Panc1 (cell line): ENCODE measurements around the gene TTC28. TPM values are rescaled to one million over a fixed set of nuclear protein-coding genes. Genes with fewer than 3 reads are reported as not detected.

ENCODE experiments used
- ATAC-seq: fragments of 200-7000 bp; cut with Tn5 transposase; 2 replicates; pipeline ENCODE4 v1.9.1; 2020; ENCODE audit warnings: mild to moderate bottlenecking, moderate library complexity
- BruUV-seq: library from RNA; stranded (reverse); fragments of 400-500 nt; replicated peaks from 2 replicates; lab custom pipeline; 2021; lab: Mats Ljungman, UMichigan
- CTCF ChIA-PET: fragments of 300-600 bp; sonication (Branson Sonifier 250); formaldehyde crosslinking; loops from one replicate; lab custom pipeline; 2022; ENCODE audit warnings: antibody characterized with exemption; lab: Charles Lee
- POLR2A ChIA-PET: fragments of 300-600 bp; sonication (Branson Sonifier 250); formaldehyde crosslinking; loops from one replicate; lab custom pipeline; 2022; ENCODE audit warnings: antibody characterized with exemption; lab: Charles Lee
- DNase-seq: peaks from one replicate; pipeline ENCODE4 v3.0.0-alpha.2; 2010; ENCODE audit warnings: low read depth, low spot score
- H3K27ac ChIP-seq: 2 replicates; pipeline ENCODE4 v1.5.1; 2011; ENCODE audit warnings: mild to moderate bottlenecking, low read length, inconsistent platforms
- H3K27me3 ChIP-seq: fragments of 200-500 bp; sonication (Bioruptor generic); 2 replicates; pipeline ENCODE4 v1.6.0; 2014; ENCODE audit warnings: low read length, inconsistent platforms; ENCODE audit not compliant: control insufficient read depth, insufficient read depth
- H3K36me3 ChIP-seq: fragments of 200-500 bp; sonication (Bioruptor generic); 2 replicates; pipeline ENCODE4 v1.5.1; 2014; ENCODE audit warnings: inconsistent platforms, mild to moderate bottlenecking, low read length, moderate library complexity; ENCODE audit not compliant: control insufficient read depth, insufficient read depth
- H3K4me1 ChIP-seq: 2 replicates; pipeline ENCODE4 v1.5.1; 2011; ENCODE audit warnings: inconsistent platforms, mild to moderate bottlenecking, low read length, moderate library complexity; ENCODE audit not compliant: control insufficient read depth, insufficient read depth
- H3K4me3 ChIP-seq, 2 experiments: 2 replicates each; pipeline ENCODE4 v1.5.1; 2011 to 2012; ENCODE audit warnings: low read depth in 2 of 2, low read length in 2 of 2, mild to moderate bottlenecking in 2 of 2, inconsistent platforms in 1 of 2, moderate library complexity in 1 of 2
- H3K9me3 ChIP-seq: fragments of 200-500 bp; sonication (Bioruptor generic); 2 replicates; pipeline ENCODE4 v1.5.1; 2014; ENCODE audit warnings: low read depth, mild to moderate bottlenecking, inconsistent platforms, low read length, moderate library complexity; ENCODE audit not compliant: control insufficient read depth, insufficient read depth
- POLR2AphosphoS5 ChIP-seq: IDR thresholded peaks from 2 replicates; pipeline ENCODE4 v1.6.1; 2012; ENCODE audit warnings: mild to moderate bottlenecking, low read depth, low read length, moderate library complexity
- SIN3A ChIP-seq: IDR thresholded peaks from 2 replicates; pipeline ENCODE4 v1.6.1; 2012; ENCODE audit warnings: low read depth, mild to moderate bottlenecking, low read length, moderate library complexity, borderline replicate concordance; ENCODE audit not compliant: insufficient read depth
- TCF7L2 ChIP-seq: IDR thresholded peaks from 2 replicates; pipeline ENCODE4 v1.6.1; 2011; ENCODE audit warnings: mild to moderate bottlenecking, low read depth, low read length, inconsistent platforms
- in situ Hi-C: cut with HindIII; loops from 2 replicates; pipeline ENCODE4 v1.10.0; 2016; ENCODE audit warnings: low sequenced_read_pairs, low pct_unique_long_range_greater_than_20kb
- intact Hi-C: fragments of 100-400 bp; cut with micrococcal nuclease; formaldehyde crosslinking; loops from one replicate; pipeline ENCODE4 v1.10.0; 2022; ENCODE audit not compliant: unreplicated experiment
- total RNA-seq: library from RNA; stranded (reverse); gene quantifications from one replicate; pipeline ENCODE4 v1.2.1, GENCODE V29; 2021; ENCODE audit not compliant: unreplicated experiment
- TF ChIP-seq, protein P1 (sequence below): fragments of 450-650 bp; IDR thresholded peaks from 2 replicates; pipeline ENCODE4 v1.5.1; 2017; ENCODE audit warnings: mild to moderate bottlenecking
- TF ChIP-seq, protein P2 (sequence below), 2 experiments: IDR thresholded peaks; 2 replicates each; pipeline ENCODE4 v1.6.1; 2011 to 2012; ENCODE audit warnings: low read depth in 2 of 2, control low read depth in 1 of 2, low read length in 1 of 2, mild to moderate bottlenecking in 1 of 2, moderate library complexity in 1 of 2; ENCODE audit not compliant: insufficient read depth in 1 of 2

Gene TTC28
- total RNA-seq, 1 experiment from 2014 or later = 24.8 TPM

DNA sequence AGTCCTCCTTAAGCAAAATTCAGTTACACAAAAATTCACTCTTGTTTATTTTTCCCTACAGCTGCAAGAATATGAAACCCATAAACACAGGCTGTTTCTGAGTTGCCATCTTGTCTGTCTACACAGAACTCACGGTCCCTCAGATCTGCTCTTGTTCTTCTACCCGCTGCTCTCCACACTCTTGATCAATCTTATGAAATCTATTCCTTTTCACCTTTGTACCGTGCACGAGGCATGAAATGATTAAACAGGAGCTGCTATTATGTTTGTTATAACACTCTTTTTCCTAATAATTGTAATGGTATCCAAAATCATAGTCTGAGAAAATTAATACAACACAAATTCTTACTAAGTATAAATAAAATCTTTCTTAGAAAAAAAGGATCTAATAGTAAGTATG lies 494.5 kb downstream of the TTC28 start:
- in situ Hi-C loops (no loop called here), intact Hi-C loops (no loop called here)
- Histone ChIP-seq H3K9me3 (no peaks in the 10 kb centered on the region), H3K4me3 (no peak overlapping the region), H3K27ac (no peak overlapping the region), H3K36me3 (no peaks in the 10 kb centered on the region), H3K27me3 (no peaks in the 10 kb centered on the region), H3K4me1 (no peaks in the 10 kb centered on the region)
- no TSS peak for BruUV-seq
- POLR2A ChIA-PET = no interaction called here
- no peak for ATAC-seq
- TF ChIP-seq SIN3A (no peak), POLR2AphosphoS5 (no peak), TCF7L2 (no peak)
- TF ChIP-seq, protein P1, sequence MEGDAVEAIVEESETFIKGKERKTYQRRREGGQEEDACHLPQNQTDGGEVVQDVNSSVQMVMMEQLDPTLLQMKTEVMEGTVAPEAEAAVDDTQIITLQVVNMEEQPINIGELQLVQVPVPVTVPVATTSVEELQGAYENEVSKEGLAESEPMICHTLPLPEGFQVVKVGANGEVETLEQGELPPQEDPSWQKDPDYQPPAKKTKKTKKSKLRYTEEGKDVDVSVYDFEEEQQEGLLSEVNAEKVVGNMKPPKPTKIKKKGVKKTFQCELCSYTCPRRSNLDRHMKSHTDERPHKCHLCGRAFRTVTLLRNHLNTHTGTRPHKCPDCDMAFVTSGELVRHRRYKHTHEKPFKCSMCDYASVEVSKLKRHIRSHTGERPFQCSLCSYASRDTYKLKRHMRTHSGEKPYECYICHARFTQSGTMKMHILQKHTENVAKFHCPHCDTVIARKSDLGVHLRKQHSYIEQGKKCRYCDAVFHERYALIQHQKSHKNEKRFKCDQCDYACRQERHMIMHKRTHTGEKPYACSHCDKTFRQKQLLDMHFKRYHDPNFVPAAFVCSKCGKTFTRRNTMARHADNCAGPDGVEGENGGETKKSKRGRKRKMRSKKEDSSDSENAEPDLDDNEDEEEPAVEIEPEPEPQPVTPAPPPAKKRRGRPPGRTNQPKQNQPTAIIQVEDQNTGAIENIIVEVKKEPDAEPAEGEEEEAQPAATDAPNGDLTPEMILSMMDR = no peak
- TF ChIP-seq, protein P2, sequence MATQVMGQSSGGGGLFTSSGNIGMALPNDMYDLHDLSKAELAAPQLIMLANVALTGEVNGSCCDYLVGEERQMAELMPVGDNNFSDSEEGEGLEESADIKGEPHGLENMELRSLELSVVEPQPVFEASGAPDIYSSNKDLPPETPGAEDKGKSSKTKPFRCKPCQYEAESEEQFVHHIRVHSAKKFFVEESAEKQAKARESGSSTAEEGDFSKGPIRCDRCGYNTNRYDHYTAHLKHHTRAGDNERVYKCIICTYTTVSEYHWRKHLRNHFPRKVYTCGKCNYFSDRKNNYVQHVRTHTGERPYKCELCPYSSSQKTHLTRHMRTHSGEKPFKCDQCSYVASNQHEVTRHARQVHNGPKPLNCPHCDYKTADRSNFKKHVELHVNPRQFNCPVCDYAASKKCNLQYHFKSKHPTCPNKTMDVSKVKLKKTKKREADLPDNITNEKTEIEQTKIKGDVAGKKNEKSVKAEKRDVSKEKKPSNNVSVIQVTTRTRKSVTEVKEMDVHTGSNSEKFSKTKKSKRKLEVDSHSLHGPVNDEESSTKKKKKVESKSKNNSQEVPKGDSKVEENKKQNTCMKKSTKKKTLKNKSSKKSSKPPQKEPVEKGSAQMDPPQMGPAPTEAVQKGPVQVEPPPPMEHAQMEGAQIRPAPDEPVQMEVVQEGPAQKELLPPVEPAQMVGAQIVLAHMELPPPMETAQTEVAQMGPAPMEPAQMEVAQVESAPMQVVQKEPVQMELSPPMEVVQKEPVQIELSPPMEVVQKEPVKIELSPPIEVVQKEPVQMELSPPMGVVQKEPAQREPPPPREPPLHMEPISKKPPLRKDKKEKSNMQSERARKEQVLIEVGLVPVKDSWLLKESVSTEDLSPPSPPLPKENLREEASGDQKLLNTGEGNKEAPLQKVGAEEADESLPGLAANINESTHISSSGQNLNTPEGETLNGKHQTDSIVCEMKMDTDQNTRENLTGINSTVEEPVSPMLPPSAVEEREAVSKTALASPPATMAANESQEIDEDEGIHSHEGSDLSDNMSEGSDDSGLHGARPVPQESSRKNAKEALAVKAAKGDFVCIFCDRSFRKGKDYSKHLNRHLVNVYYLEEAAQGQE (IDR thresholded peaks at IDR 0.05; ENCODE audit: insufficient read depth in 1 of 2, low read depth in 2 of 2, low read length in 1 of 2) = no peak
- CTCF ChIA-PET = no interaction called here
- DNase-seq = no peak

DNA sequence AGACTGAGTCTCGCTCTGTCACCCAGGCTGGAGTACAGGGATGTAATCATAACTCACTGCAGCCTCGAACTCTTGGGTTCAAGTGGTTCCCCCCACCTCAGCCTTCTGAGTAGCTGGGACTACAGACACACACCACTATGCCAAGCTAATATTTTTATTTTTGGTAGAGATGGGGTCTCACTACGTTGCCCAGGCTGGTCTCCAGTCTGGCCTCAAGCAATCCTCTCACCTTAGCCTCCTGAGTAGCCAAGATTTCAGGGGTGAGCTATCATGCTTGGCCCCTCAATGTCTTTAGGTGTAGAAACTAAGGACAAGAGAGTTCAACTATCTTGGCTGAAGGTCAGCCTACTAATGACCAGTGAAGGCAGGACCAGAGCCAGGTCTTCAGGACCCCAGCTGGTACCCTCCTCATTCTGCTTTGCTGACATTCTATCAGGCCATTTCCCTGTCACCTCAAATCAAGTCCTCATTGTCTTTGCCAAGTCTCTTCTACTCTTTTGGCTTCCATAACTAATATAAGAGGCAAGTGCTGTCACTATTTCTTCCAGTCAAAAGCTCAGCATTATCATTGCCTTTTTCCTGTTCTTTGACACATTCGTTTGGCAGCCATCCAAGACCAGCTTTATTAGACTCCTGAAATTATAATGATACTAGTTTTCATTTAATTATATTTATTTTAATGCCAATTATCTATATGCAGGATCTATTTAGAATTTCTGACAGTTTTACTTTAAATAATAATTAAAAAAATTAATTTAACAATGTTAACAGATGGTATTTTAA lies 496.4 kb downstream of the TTC28 start:
- H3K4me1 ChIP-seq = no peaks in the 10 kb centered on the region
- BruUV-seq = no TSS peak
- in situ Hi-C loops (no loop called here), intact Hi-C loops (no loop called here)
- H3K27ac ChIP-seq = no peak overlapping the region
- H3K9me3 ChIP-seq = no peaks in the 10 kb centered on the region
- no peak for DNase-seq
- H3K4me3 ChIP-seq = no peak overlapping the region
- H3K27me3 ChIP-seq = no peaks in the 10 kb centered on the region
- CTCF ChIA-PET = no interaction called here
- H3K36me3 ChIP-seq = no peaks in the 10 kb centered on the region
- ATAC-seq = no peak
- TF ChIP-seq SIN3A = no peak
- TF ChIP-seq, protein P2 (IDR thresholded peaks at IDR 0.05; ENCODE audit: insufficient read depth in 1 of 2, low read depth in 2 of 2, low read length in 1 of 2) = no peak
- TF ChIP-seq, protein P1 = no peak
- TF ChIP-seq TCF7L2 = no peak
- TF ChIP-seq POLR2AphosphoS5 = no peak
- POLR2A ChIA-PET = no interaction called here
